Measurements from ENCODE around the gene PRH1.

Gene PRH1

GRCh38 chr12:10884086-10884725, at the start of gene PRH1:
Gene PRH1, minus strand, starts transcription at chr12:10884255. Its CDS starts 38 bp downstream, at chr12:10884217.
- no peak for DNase-seq

GRCh38 chr12:10928746-10929286, 44.8 kb upstream of the PRH1 start, which contains the start of gene PRH2:
Gene PRH2, plus strand, starts transcription at chr12:10929236. Its CDS starts 38 bp downstream, at chr12:10929274.
- no peak for DNase-seq

DNA sequence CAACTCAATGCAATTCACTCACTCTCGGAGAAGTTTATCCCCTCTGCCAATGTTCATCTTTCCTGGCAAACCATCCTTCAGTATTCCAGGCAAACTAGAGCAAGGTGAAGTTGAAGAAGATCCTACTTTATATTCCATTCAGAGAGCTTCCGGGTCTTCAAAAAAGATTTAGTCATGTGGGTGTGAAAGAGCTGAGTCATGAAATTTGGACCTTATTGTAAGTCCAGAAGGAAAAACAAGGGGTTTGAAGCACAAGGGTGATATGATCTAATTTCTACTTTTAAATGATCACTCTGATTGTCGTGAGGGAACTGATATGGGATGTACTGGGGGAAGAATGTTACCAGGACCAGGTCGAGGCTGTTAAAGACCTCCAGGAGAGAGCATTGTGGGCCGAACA, 42.2 kb upstream of the PRH1 start:
- DNase-seq = no peak

GRCh38 chr12:10919809-10920208, 35.8 kb upstream of the PRH1 start:
- no peak for DNase-seq

DNA sequence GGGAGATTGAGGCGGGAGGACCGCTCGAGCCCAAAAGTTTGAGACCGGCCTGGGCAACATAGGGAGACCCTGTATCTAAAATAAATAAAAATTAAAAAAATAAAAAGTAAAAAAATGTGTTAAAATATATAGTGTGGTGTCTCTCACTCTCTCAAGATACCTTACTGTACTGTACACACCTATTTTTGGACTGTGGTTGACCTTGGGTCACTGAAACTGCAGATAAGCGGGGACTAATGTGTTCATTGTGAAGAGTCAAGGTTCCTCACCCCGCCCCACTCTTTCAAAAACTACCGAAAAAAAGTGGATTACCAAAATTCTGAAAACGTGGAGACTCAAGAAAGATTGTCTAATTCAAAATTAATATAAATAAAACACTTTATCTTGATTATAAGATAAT, 26.3 kb upstream of the PRH1 start:
- DNase-seq = no peak

- no peak for DNase-seq
Measured at GRCh38 chr12:10909462-10909861, 25.4 kb upstream of the PRH1 start, which contains the start of gene TAS2R13. Gene TAS2R13, minus strand, starts transcription at chr12:10909562. Its CDS starts 264 bp downstream, at chr12:10909298.

DNA sequence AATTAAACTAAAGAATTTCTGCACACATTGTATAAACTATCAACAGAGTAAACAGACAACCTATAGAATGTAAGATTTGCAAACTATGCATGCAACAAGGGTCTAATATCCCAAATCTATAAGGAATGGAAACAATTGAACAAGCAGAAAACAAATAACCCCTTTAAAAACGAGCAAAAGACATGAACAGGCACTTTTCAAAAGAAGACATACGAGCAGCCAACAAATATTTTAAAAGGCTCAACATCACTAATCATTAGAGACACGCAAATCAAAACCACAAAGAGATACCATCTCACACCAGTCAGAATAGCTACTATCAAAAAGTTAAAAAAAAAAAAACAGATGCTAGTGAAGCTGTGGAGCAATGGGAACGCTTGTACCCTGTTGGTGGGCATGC, 20.6 kb upstream of the PRH1 start:
- DNase-seq = no peak

GRCh38 chr12:10901427-10901826, 17.4 kb upstream of the PRH1 start:
- DNase-seq = no peak

GRCh38 chr12:10900972-10901371, 16.9 kb upstream of the PRH1 start:
- DNase-seq = no peak

- DNase-seq = no peak
Measured at GRCh38 chr12:10900530-10900929, 16.5 kb upstream of the PRH1 start.

DNA sequence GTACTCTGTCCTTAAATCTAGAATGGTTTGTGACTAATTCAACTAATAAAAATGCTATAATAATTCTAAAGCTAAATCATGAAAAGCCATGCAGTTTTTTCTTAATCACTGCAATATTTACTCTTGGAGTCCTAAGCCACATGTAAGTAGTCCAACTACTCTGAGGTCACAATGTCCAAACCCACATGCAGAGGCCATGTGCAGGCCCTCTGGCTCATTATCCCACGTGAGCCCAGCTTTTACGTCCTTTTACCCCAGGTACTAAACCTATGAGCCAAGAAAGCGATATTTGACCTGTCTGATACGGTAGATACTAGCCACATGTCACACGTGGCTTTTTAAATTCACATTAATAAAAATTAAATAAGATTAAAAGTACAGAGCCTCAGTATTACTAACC, 12.8 kb upstream of the PRH1 start:
- DNase-seq = no peak

- DNase-seq = peak; percentile 22
Measured at GRCh38 chr12:10891937-10892336, 7.9 kb upstream of the PRH1 start.

- DNase-seq = no peak
Measured at GRCh38 chr12:10889226-10889625, 5.2 kb upstream of the PRH1 start.

DNA sequence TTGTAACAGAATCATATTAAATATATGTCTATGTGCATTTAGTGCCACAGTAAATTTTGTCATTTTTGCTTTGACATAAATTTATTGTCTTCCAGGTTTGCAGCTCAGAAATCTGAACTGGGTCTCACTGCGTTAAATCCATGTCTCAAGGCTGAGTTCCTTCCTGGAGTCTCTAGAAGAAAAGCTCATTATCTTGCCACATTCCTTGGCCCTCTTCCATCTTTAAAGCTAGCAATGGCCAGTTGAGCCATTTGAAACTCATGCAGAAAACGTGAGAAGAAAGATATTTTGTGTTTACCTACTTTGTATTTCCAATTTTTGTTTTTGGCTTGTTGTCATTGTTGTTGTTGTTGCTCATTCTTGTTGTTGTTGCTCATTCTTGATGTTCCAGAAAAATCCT, 10.7 kb downstream of the PRH1 start:
- no peak for DNase-seq

DNA sequence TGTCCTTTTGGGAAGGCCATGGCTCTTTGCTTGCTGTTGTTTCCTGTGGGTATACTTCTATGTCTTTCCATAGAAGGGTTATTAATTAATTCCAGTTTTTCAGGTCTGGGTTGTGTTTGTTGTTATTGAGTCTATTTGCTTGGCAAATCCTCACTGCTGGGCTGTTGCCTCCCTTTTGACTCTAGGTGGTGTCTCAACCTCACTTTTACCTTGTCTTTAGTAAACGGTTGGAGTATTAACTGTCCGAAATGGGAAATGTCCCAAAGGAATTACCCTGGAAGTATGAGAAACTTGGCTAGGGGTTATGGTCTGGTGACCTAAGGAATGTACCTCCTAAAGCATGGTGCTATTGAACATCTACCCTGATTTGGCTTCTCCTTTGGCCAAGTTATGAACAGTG, 16.7 kb downstream of the PRH1 start:
- DNase-seq = no peak

GRCh38 chr12:10863512-10864218, 20.4 kb downstream of the PRH1 start:
- DNase-seq = no peak

DNA sequence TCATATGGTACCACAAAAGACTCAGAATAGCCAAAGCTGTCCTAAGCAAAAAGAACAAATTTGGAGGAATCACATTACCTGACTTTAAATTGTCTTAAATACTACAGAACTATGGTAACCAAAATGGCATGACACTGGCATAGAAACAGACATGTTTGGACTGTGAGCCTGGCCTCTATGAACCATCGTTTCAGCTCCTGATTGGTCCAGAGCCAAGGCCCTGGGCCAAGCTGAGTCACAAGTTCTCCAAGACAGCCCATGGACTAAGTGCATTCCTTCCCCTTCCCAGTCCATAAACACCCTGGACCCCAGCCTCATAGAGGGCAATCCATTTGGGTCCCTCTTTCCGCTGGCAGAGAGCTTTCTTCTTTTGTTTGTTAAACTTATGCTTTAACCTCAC, 22.7 kb downstream of the PRH1 start:
- no peak for DNase-seq

DNA sequence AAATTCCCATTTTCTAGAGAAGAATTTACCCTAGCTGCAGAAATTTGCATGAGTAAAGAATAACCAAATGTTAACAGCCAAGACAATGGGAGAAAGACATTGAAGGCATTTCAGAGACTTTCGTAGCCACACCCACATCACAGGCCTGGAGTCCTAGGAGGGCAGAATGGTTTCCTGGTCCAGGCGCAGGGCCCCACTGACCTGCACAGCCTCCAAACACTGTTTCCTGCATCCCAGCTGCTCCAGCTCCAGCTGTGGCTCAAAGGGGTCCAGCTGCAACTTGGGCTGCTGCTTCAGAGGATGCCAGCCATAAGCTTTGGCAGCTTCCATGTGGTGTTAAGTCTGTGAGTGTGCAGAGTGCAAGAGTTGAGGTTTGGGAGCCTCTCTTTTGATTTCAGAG, 28.2 kb downstream of the PRH1 start:
- no peak for DNase-seq

- DNase-seq = no peak
Measured at GRCh38 chr12:10853776-10854175, 30.3 kb downstream of the PRH1 start.

DNA sequence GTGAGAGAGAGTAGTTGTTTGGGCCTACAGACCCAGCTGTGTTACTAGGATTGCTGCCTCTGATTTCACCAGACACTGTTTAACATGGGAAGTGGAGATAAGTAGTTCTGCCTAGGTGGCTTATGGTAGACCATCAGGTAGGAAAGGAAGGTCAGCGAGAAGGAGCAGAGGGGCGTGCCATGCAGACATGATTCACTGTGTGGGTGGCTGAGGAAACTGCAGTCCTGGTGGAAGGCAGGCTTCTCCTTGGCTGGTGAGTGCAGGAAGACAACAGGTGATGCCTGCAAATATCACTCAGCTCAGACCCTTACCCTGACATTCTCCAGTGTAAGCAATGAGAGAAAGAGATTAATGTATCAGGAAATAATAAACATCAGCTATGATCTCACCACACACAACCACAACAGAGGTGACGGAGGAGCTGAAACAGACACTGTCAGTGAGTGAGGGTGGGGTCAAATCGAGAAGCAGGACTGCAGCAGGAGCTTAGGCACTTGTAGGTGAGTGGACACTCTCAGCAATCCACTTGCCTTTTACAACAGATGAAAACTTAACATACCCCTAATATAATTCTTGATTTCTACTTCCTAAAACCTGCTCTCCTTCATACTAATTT, 32.7 kb downstream of the PRH1 start:
- no peak for DNase-seq

GRCh38 chr12:10849425-10849878, 34.6 kb downstream of the PRH1 start, which contains the start of gene PRR4:
Gene PRR4, minus strand, starts transcription at chr12:10849475. Its CDS starts 38 bp downstream, at chr12:10849437.
- no peak for DNase-seq

DNA sequence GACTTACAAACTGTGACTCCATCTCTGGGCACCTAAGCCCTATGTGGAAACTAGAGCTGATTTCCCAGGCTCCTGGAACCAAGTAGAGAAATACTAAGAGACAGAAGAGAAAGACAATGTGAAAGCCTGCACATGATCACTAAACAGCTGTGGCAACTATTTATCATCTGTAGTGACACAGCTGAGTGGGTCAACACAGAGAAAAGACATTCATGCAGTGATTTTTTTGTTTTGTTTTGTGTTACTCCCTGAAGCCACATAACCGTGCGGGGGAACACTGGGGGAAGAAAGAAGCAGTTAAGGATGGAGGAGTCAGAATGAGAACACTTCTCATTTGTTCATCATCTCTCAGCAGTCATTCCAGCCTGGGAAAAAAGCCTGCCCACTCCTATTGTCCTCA, 36.3 kb downstream of the PRH1 start:
- no peak for DNase-seq

DNA sequence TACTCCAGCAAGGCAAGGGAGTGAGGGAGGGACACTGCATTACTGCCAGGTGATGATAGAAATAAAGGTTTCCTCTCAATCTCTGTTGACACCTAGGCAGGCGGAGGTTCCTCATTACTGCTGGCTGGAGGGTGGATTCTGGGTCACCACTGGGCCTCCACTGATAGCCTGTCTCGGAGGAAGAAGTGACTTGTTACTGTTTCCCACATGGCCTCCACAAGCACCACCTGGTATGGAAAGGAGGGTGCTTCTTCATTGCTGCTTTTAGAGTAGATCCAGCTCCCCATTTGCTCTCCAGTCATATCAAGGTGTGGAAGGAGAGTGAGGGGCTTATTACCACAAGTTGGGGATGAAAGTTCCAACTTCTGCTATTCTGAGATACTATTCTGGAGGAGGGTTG, 41.2 kb downstream of the PRH1 start:
- no peak for DNase-seq

DNA sequence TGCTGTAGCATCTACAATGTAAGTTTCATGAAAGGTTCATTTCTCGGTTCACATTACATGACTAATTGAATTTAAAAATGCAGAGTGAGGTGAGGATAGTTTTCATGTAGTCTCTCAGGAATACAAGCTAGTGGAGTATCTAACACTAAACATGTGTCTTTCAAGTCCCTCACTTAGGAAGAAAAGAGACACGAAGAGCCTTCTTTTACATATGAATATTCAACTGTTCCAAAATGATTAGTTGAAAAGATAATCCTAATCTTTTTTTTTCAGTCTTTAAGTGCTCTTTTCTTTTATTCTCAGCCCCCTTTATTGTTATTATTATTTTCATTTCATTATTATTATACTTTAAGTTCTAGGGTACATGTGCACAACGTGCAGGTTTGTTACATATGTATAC, 45.6 kb downstream of the PRH1 start:
- DNase-seq = no peak
